Fibroblast of villous mesenchyme (primary cell): Measurements from ENCODE around the gene NHSL2. TPM values are rescaled to one million over a fixed set of nuclear protein-coding genes. Genes with fewer than 3 reads are reported as not detected.

Experiments
- DNase-seq: peaks from one replicate; pipeline ENCODE4 v3.0.0-alpha.2; 2010; ENCODE audit warnings: low read depth
- H3K4me3 ChIP-seq: 2 replicates; pipeline ENCODE4 v1.5.1; 2011; ENCODE audit warnings: low read depth, mild to moderate bottlenecking, low read length
- CTCF ChIP-seq: IDR thresholded peaks from 2 replicates; pipeline ENCODE4 v1.5.1; 2012; ENCODE audit warnings: low read depth, mild to moderate bottlenecking, low read length; ENCODE audit not compliant: insufficient read depth
- total RNA-seq: library from RNA; depleted of rRNA; stranded (reverse); fragments of >200 nt; gene quantifications from 2 replicates; pipeline ENCODE4 v1.2.3, GENCODE V29; 2012

Gene NHSL2
- total RNA-seq, 1 donor, result 9.9 TPM

GRCh38 chrX:72027914-72028307 is 117.3 kb downstream of the NHSL2 start:
- H3K4me3 ChIP-seq, result no peak overlapping the region
- DNase-seq, result no peak
- TF ChIP-seq CTCF, result no peak

- TF ChIP-seq CTCF, result no peak
- H3K4me3 ChIP-seq, result no peak overlapping the region
- DNase-seq, result no peak
Measured at GRCh38 chrX:72028701-72029470, 118.2 kb downstream of the NHSL2 start.

- DNase-seq, result peak; percentile 75
- TF ChIP-seq CTCF, result no peak
- H3K4me3 ChIP-seq, result no peak overlapping the region
Measured at GRCh38 chrX:72029483-72030411, 119.1 kb downstream of the NHSL2 start.

- no peak for DNase-seq
- TF ChIP-seq CTCF, result no peak
- no peak overlapping the region for H3K4me3 ChIP-seq
Measured at GRCh38 chrX:72030431-72030830, 119.8 kb downstream of the NHSL2 start.

- no peak overlapping the region for H3K4me3 ChIP-seq
- no peak for DNase-seq
- TF ChIP-seq CTCF, result no peak
Measured at GRCh38 chrX:72031118-72031517, 120.5 kb downstream of the NHSL2 start.

GRCh38 chrX:72031634-72032033 is 121.0 kb downstream of the NHSL2 start:
- TF ChIP-seq CTCF, result no peak
- peak; percentile 41 for DNase-seq
- H3K4me3 ChIP-seq, result no peak overlapping the region
